ENCODE measurements around the gene NSD1.
A peak's percentile ranks its signal among the peaks of the same experiment; 100 is the strongest.

The NSD1 gene

GRCh38 chr5:177310757-177311391 is 177.3 kb downstream of the NSD1 start:
- H3K4me3 ChIP-seq (ENCODE audit: low read depth in 1 of 2, low read length in 2 of 2): peak overlapping the region; percentile 71 to 74
- H3K27me3 ChIP-seq (ENCODE audit: control insufficient read depth in 1 of 2, insufficient read depth in 2 of 2, low read length in 2 of 2): no peaks in the 10 kb centered on the region
- no peaks in the 10 kb centered on the region for H3K9me3 ChIP-seq (ENCODE audit: control insufficient read depth in 1 of 2, low read length in 2 of 2)
- H3K27ac ChIP-seq (ENCODE audit: low read depth, low read length): no peak overlapping the region
- peaks cover 29 to 36% of the 10 kb centered on the region in 2 donors for H3K4me1 ChIP-seq (ENCODE audit: control insufficient read depth in 1 of 2, insufficient read depth in 2 of 2, low read length in 2 of 2)
- peaks cover 12 to 19% of the 10 kb centered on the region in 2 donors for H3K36me3 ChIP-seq (ENCODE audit: control insufficient read depth in 1 of 2, insufficient read depth in 2 of 2, low read length in 2 of 2)
- peak overlapping the region in 1 of 2 donors; percentile 32 for H3K9ac ChIP-seq (ENCODE audit: low read depth in 1 of 2, low read length in 2 of 2)

DNA sequence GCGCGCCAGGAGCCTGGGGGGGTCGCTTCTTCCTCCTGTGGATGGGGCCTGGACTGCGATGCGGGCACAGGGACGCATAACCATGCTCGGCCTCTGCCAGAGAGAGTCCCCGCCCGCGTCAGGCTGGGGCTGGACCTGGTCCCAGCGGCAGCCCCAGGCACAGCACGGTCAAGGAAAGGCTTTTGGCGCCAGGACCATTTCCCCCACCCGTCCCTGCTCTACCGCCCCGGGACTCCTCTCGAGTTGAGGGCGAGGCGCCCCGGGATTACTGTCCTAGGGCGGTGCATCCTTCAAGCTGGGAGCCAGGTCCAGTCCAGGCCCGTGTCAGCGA is 177.8 kb downstream of the NSD1 start:
- H3K27me3 ChIP-seq (ENCODE audit: control insufficient read depth in 1 of 2, insufficient read depth in 2 of 2, low read length in 2 of 2): no peaks in the 10 kb centered on the region
- peaks cover 10 to 14% of the 10 kb centered on the region in 2 donors for H3K36me3 ChIP-seq (ENCODE audit: control insufficient read depth in 1 of 2, insufficient read depth in 2 of 2, low read length in 2 of 2)
- no peaks in the 10 kb centered on the region for H3K9me3 ChIP-seq (ENCODE audit: control insufficient read depth in 1 of 2, low read length in 2 of 2)
- H3K4me3 ChIP-seq (ENCODE audit: low read depth in 1 of 2, low read length in 2 of 2): peak overlapping the region; percentile 71 to 74
- H3K4me1 ChIP-seq (ENCODE audit: control insufficient read depth in 1 of 2, insufficient read depth in 2 of 2, low read length in 2 of 2): peaks cover 27 to 31% of the 10 kb centered on the region in 2 donors
- peak overlapping the region; percentile 26 to 64 for H3K9ac ChIP-seq (ENCODE audit: low read depth in 1 of 2, low read length in 2 of 2)
- no peak overlapping the region for H3K27ac ChIP-seq (ENCODE audit: low read depth, low read length)

DNA sequence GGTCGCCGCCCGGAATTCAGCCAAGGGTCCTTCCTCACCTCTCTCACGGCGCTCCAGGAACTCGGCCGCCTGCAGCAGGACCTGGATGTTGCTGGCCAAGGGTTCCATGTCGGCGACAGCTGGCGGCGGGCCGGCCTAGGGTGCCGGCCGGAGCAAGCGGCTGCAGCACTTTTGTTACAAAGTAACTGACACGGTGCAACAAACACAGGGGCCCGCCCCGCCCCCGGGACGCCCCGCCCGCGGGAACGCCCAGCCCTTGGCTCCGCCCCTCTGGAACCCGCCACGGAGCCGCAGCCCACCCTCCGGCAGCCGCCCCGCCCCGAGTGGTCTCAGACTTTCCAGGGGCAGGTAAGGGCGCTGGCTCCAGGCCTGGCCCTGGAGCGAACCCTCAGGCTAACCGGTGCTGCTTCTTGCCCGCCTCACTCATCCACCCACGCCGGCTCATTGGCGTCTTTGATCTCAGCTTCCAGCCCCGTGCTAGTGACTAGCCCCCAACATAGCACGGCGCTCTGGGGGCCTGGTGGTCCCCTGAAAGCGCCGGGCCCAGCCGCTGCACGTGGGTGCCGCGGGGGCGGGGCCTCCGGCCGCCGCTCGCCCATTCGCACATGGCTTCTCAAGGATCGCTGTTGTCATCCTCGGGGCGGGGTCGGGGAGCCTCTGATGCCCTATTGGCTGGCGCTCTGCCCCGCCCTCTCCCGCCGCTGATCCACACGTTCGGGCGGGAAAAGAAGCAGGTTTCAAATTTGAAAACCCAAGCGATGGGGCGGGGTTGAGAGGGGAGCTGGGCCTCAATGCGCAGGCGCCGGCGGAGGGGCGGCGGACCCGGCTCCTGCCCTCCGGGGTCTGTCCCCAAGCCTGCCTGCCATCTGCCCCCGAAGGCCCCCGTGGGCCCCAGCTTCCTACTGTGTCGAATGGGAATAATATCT is 178.4 kb downstream of the NSD1 start, which contains the start of gene MXD3:
Gene MXD3, minus strand, starts transcription at position 176 of the 926 bp plus-strand sequence. Its CDS starts 68 bp downstream, at position 108.
- H3K9ac ChIP-seq (ENCODE audit: low read depth in 1 of 2, low read length in 2 of 2): peak within 1 kb of the TSS; percentile 36 to 64
- no peaks in the 10 kb centered on the region for H3K27me3 ChIP-seq (ENCODE audit: control insufficient read depth in 1 of 2, insufficient read depth in 2 of 2, low read length in 2 of 2)
- peak within 1 kb of the TSS; percentile 71 to 74 for H3K4me3 ChIP-seq (ENCODE audit: low read depth in 1 of 2, low read length in 2 of 2)
- H3K9me3 ChIP-seq (ENCODE audit: control insufficient read depth in 1 of 2, low read length in 2 of 2): no peaks in the 10 kb centered on the region
- H3K4me1 ChIP-seq (ENCODE audit: control insufficient read depth in 1 of 2, insufficient read depth in 2 of 2, low read length in 2 of 2): peaks cover 27 to 31% of the 10 kb centered on the region in 2 donors
- H3K27ac ChIP-seq (ENCODE audit: low read depth, low read length): peak within 1 kb of the TSS; percentile 56
- peaks cover 5 to 8% of the 10 kb centered on the region in 2 donors for H3K36me3 ChIP-seq (ENCODE audit: control insufficient read depth in 1 of 2, insufficient read depth in 2 of 2, low read length in 2 of 2)

DNA sequence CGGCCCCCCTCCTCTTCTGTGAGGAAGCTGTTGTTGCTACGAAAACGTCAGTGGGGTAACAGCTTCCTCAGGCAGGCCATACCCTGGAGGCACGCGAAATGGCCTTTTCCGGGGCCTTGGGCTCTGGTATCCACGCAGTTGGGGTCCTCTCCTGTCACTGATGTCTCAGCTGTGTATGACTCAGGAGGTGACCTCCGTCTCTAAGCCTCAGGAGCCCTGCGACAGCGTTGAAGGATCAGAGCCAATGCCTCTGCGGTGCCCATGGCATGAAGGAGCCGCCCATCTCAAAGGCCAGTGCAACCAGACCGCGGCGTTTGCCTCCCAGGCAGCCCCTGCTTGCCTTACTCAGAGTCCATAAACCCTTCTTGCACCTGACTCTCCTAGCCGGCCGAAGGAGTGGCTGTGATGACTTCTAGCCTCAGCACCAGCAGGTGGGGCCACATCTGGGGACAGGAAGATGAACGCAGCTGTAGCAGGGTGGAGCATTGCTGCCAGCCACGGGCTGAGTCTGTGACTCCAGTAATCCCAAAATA is 179.1 kb downstream of the NSD1 start:
- Histone ChIP-seq H3K36me3 (ENCODE audit: control insufficient read depth in 1 of 2, insufficient read depth in 2 of 2, low read length in 2 of 2) (peaks cover 2 to 4% of the 10 kb centered on the region in 2 donors), H3K4me1 (ENCODE audit: control insufficient read depth in 1 of 2, insufficient read depth in 2 of 2, low read length in 2 of 2) (peaks cover 27 to 31% of the 10 kb centered on the region in 2 donors), H3K27me3 (ENCODE audit: control insufficient read depth in 1 of 2, insufficient read depth in 2 of 2, low read length in 2 of 2) (no peaks in the 10 kb centered on the region), H3K9me3 (ENCODE audit: control insufficient read depth in 1 of 2, low read length in 2 of 2) (no peaks in the 10 kb centered on the region), H3K27ac (ENCODE audit: low read depth, low read length) (no peak overlapping the region), H3K9ac (ENCODE audit: low read depth in 1 of 2, low read length in 2 of 2) (peak overlapping the region; percentile 36 to 51), H3K4me3 (ENCODE audit: low read depth in 1 of 2, low read length in 2 of 2) (peak overlapping the region; percentile 53 to 74)

DNA sequence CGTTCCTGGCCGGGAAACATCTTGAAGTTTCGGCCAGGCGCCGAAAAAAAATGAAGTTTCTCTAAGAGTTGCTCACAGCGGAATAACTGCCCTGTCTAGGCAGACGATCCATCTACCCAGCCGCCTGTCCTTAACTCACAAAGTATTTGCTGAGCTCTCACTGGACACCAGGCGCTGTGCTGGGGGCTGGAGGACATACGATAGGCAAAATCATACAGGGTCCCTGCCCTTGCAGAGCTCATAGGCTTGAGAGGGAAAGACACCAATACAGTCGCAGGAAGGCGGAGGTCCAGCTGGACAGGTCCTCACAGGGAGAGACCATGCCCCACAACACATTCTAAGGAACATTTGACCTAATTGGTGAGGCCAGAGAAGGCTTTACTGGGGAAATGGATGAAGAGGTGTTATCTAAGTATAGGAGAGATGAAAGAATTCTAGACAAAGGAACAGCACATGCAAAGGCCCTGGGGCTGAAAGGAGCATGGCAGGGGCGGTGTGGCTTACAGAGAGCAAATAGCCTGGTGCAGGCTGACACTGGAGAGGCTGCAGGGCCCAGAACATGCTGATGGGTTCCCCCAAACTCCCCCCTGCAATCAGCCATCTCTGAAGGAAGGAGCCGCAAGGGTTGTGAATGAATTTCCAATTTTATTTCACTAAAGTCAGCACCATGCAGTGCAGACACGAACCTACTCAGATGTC is 180.1 kb downstream of the NSD1 start:
- Histone ChIP-seq H3K27ac (ENCODE audit: low read depth, low read length) (no peak overlapping the region), H3K9ac (ENCODE audit: low read depth in 1 of 2, low read length in 2 of 2) (no peak overlapping the region), H3K4me1 (ENCODE audit: control insufficient read depth in 1 of 2, insufficient read depth in 2 of 2, low read length in 2 of 2) (peaks cover 27% of the 10 kb centered on the region in 2 donors), H3K4me3 (ENCODE audit: low read depth in 1 of 2, low read length in 2 of 2) (no peak overlapping the region), H3K27me3 (ENCODE audit: control insufficient read depth in 1 of 2, insufficient read depth in 2 of 2, low read length in 2 of 2) (no peaks in the 10 kb centered on the region), H3K9me3 (ENCODE audit: control insufficient read depth in 1 of 2, low read length in 2 of 2) (no peaks in the 10 kb centered on the region), H3K36me3 (ENCODE audit: control insufficient read depth in 1 of 2, insufficient read depth in 2 of 2, low read length in 2 of 2) (peaks cover 2 to 4% of the 10 kb centered on the region in 2 donors)

DNA sequence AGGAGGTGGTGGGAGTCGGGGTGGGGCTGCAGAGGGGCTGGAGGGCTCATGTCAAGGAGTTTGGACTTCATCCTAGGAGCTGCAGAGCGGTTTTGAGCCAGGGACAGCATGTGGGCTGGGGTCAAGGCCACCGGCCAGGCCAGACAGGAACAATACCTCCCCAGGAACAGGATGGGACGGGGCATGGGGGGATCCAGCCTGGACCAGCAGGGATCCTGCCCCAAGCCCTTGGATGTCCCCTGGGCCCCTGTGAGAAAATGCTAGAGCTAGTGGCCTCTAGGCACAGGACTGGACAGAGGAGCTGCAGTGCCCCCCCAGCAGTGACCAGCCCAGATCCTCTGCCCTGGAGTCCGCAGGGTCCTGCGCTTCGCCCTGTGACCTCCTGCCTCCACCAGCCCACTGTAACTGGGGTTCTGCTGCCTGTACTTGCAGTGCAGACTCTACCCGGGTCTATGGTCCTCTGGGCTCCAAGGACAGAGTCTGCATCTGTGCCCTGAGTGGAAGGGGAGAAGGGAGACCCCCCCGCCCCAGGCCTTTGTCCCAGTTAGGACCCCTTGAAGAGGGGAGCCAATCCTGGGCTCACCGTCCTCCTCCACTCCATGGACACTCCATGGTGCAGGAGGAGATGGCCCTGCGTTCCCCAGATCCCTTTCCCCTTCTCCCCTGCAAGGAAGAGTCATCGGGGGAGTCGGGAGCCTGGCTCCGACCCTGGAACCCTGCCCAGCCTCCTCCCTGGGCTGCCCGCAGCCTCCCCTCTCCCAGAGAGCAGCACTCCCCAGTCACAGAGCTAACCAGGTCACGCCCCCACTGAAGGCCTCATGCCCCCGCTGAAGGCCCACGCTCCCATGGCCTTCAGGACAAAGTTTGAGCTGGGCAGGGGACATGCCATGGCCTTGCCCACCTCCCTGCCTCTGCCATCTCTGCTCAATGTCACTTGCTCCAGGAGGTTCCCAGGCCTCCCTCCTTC is 181.1 kb downstream of the NSD1 start:
- Histone ChIP-seq H3K4me1 (ENCODE audit: control insufficient read depth in 1 of 2, insufficient read depth in 2 of 2, low read length in 2 of 2) (peaks cover 22 to 27% of the 10 kb centered on the region in 2 donors), H3K36me3 (ENCODE audit: control insufficient read depth in 1 of 2, insufficient read depth in 2 of 2, low read length in 2 of 2) (peaks cover 0 to 4% of the 10 kb centered on the region in 2 donors), H3K27me3 (ENCODE audit: control insufficient read depth in 1 of 2, insufficient read depth in 2 of 2, low read length in 2 of 2) (no peaks in the 10 kb centered on the region), H3K9ac (ENCODE audit: low read depth in 1 of 2, low read length in 2 of 2) (no peak overlapping the region), H3K9me3 (ENCODE audit: control insufficient read depth in 1 of 2, low read length in 2 of 2) (no peaks in the 10 kb centered on the region), H3K4me3 (ENCODE audit: low read depth in 1 of 2, low read length in 2 of 2) (no peak overlapping the region), H3K27ac (ENCODE audit: low read depth, low read length) (no peak overlapping the region)

- Histone ChIP-seq H3K27ac (ENCODE audit: low read depth, low read length) (no peak overlapping the region), H3K9me3 (ENCODE audit: control insufficient read depth in 1 of 2, low read length in 2 of 2) (no peaks in the 10 kb centered on the region), H3K27me3 (ENCODE audit: control insufficient read depth in 1 of 2, insufficient read depth in 2 of 2, low read length in 2 of 2) (no peaks in the 10 kb centered on the region), H3K4me3 (ENCODE audit: low read depth in 1 of 2, low read length in 2 of 2) (no peak overlapping the region), H3K9ac (ENCODE audit: low read depth in 1 of 2, low read length in 2 of 2) (no peak overlapping the region), H3K36me3 (ENCODE audit: control insufficient read depth in 1 of 2, insufficient read depth in 2 of 2, low read length in 2 of 2) (peaks cover 4 to 5% of the 10 kb centered on the region in 2 donors), H3K4me1 (ENCODE audit: control insufficient read depth in 1 of 2, insufficient read depth in 2 of 2, low read length in 2 of 2) (peaks cover 15 to 20% of the 10 kb centered on the region in 2 donors)
Measured at GRCh38 chr5:177315411-177315810, 181.8 kb downstream of the NSD1 start.

- H3K4me3 ChIP-seq (ENCODE audit: low read depth in 1 of 2, low read length in 2 of 2): no peak overlapping the region
- H3K27me3 ChIP-seq (ENCODE audit: control insufficient read depth in 1 of 2, insufficient read depth in 2 of 2, low read length in 2 of 2): no peaks in the 10 kb centered on the region
- peaks cover 9 to 14% of the 10 kb centered on the region in 2 donors for H3K4me1 ChIP-seq (ENCODE audit: control insufficient read depth in 1 of 2, insufficient read depth in 2 of 2, low read length in 2 of 2)
- peaks cover 4 to 8% of the 10 kb centered on the region in 2 donors for H3K36me3 ChIP-seq (ENCODE audit: control insufficient read depth in 1 of 2, insufficient read depth in 2 of 2, low read length in 2 of 2)
- H3K9ac ChIP-seq (ENCODE audit: low read depth in 1 of 2, low read length in 2 of 2): no peak overlapping the region
- no peak overlapping the region for H3K27ac ChIP-seq (ENCODE audit: low read depth, low read length)
- H3K9me3 ChIP-seq (ENCODE audit: control insufficient read depth in 1 of 2, low read length in 2 of 2): no peaks in the 10 kb centered on the region
Measured at GRCh38 chr5:177316005-177316404, 182.4 kb downstream of the NSD1 start.

GRCh38 chr5:177317959-177318377 is 184.4 kb downstream of the NSD1 start:
- H3K9ac ChIP-seq (ENCODE audit: low read depth in 1 of 2, low read length in 2 of 2): no peak overlapping the region
- H3K36me3 ChIP-seq (ENCODE audit: control insufficient read depth in 1 of 2, insufficient read depth in 2 of 2, low read length in 2 of 2): peaks cover 4 to 10% of the 10 kb centered on the region in 2 donors
- H3K4me3 ChIP-seq (ENCODE audit: low read depth in 1 of 2, low read length in 2 of 2): no peak overlapping the region
- no peak overlapping the region for H3K27ac ChIP-seq (ENCODE audit: low read depth, low read length)
- peaks cover under 1 to 1% of the 10 kb centered on the region in 2 donors for H3K4me1 ChIP-seq (ENCODE audit: control insufficient read depth in 1 of 2, insufficient read depth in 2 of 2, low read length in 2 of 2)
- H3K27me3 ChIP-seq (ENCODE audit: control insufficient read depth in 1 of 2, insufficient read depth in 2 of 2, low read length in 2 of 2): no peaks in the 10 kb centered on the region
- no peaks in the 10 kb centered on the region for H3K9me3 ChIP-seq (ENCODE audit: control insufficient read depth in 1 of 2, low read length in 2 of 2)
